B cell (primary cell): ENCODE data around the gene KIAA0232. TPM values are rescaled to one million over a fixed set of nuclear protein-coding genes. Genes with fewer than 3 reads are reported as not detected.

Source experiments
- ATAC-seq: fragments of 200-7000 bp; cut with Tn5 transposase; one replicate; pipeline ENCODE4 v1.10.0; 2021; ENCODE audit warnings: low read depth, mild to moderate bottlenecking, moderate number of reproducible peaks, moderate library complexity
- CTCF ChIA-PET: fragments of 350-600 bp; sonication (Branson Sonifier 250); formaldehyde crosslinking; loops from one replicate; lab custom pipeline; 2021; ENCODE audit warnings: antibody characterized with exemption, inconsistent platforms; lab: Charles Lee
- POLR2A ChIA-PET: fragments of 350-600 bp; sonication (Branson Sonifier 250); formaldehyde crosslinking; loops from one replicate; lab custom pipeline; 2021; ENCODE audit warnings: antibody characterized with exemption; lab: Charles Lee
- DNase-seq: peaks from one replicate; pipeline ENCODE4 v3.0.0; 2013
- H2AFZ ChIP-seq: 2 replicates; pipeline ENCODE4 v1.6.1; 2012; ENCODE audit warnings: mild to moderate bottlenecking, low read depth, low read length; ENCODE audit not compliant: insufficient read depth, poor library complexity, severe bottlenecking
- H3K27ac ChIP-seq, 2 donors: 1 replicate in 1 of 2; 2 replicates in 1 of 2; pipeline ENCODE4 v1.5.1; 2012 to 2013; ENCODE audit warnings: low read length in 2 of 2, mild to moderate bottlenecking in 2 of 2, moderate library complexity in 1 of 2
- H3K27me3 ChIP-seq, 4 experiments: fragments of 200-600 bp in 1 of 4; sonication (generic) in 1 of 4; replicated peaks in 1 of 4; 1 replicate in 2 of 4; 2 replicates in 2 of 4; pipeline versions ENCODE4 v1.6.1 to v1.7.0; 2013 to 2016; ENCODE audit warnings: low read length in 3 of 4, mild to moderate bottlenecking in 2 of 4, mixed read lengths in 1 of 4, moderate library complexity in 1 of 4; ENCODE audit not compliant: insufficient read depth in 4 of 4, control insufficient read depth in 3 of 4; ENCODE audit errors: control extremely low read depth in 1 of 4
- H3K36me3 ChIP-seq, 2 experiments: replicated peaks in 1 of 2; 1 replicate in 1 of 2; 2 replicates in 1 of 2; pipeline versions ENCODE4 v1.6.1 to v1.7.1; 2013; ENCODE audit warnings: low read length in 1 of 2; ENCODE audit not compliant: insufficient read depth in 2 of 2, control insufficient read depth in 1 of 2; ENCODE audit errors: control extremely low read depth in 1 of 2, extremely low read depth in 1 of 2
- H3K4me1 ChIP-seq, 2 donors: fragments of 200-600 bp in 1 of 2; sonication (generic) in 1 of 2; 1 replicate in 1 of 2; 2 replicates in 1 of 2; pipeline versions ENCODE4 v1.5.1 to v1.6.1; 2013 to 2017; ENCODE audit warnings: low read length in 2 of 2; ENCODE audit not compliant: control insufficient read depth in 2 of 2, insufficient read depth in 2 of 2
- H3K4me2 ChIP-seq: replicated peaks from 2 replicates; pipeline ENCODE3; 2012; ENCODE audit warnings: mild to moderate bottlenecking, low read depth, low read length; ENCODE audit not compliant: poor library complexity, severe bottlenecking
- H3K4me3 ChIP-seq, 5 experiments: fragments of 200-600 bp in 1 of 5; sonication (generic) in 1 of 5; 1 replicate in 3 of 5; 2 replicates in 2 of 5; pipeline versions ENCODE4 v1.5.1 to v1.7.0; 2011 to 2016; ENCODE audit warnings: low read length in 4 of 5, mild to moderate bottlenecking in 4 of 5, low read depth in 2 of 5, control low read depth in 1 of 5, moderate library complexity in 1 of 5; ENCODE audit not compliant: insufficient read depth in 1 of 5; ENCODE audit errors: control extremely low read depth in 1 of 5, extremely low read depth in 1 of 5
- H3K79me2 ChIP-seq: fragments of 200-600 bp; sonication (generic); one replicate; pipeline ENCODE4 v1.6.0; 2016; ENCODE audit warnings: low read length; ENCODE audit not compliant: control insufficient read depth, insufficient read depth
- H3K9ac ChIP-seq: fragments of 200-600 bp; sonication (generic); 2 replicates; pipeline ENCODE4 v1.6.1; 2017; ENCODE audit warnings: mild to moderate bottlenecking, low read length, moderate library complexity
- H3K9me3 ChIP-seq, 3 donors: one replicate each; pipeline versions ENCODE4 v1.6.1 to v1.7.1; 2013; ENCODE audit warnings: low read length in 2 of 3; ENCODE audit not compliant: control insufficient read depth in 2 of 3, insufficient read depth in 1 of 3; ENCODE audit errors: control extremely low read depth in 1 of 3
- H4K20me1 ChIP-seq: 2 replicates; pipeline ENCODE4 v1.6.0; 2012; ENCODE audit warnings: mild to moderate bottlenecking, low read length; ENCODE audit not compliant: insufficient read depth, control insufficient read depth, poor library complexity, severe bottlenecking
- H3K27ac Mint-ChIP-seq: one replicate; pipeline ENCODE4 v1.8.0; 2021; ENCODE audit warnings: mixed read lengths
- H3K27me3 Mint-ChIP-seq: one replicate; pipeline ENCODE4 v1.8.0; 2021; ENCODE audit warnings: mixed read lengths
- H3K4me1 Mint-ChIP-seq: one replicate; pipeline ENCODE4 v1.8.0; 2021; ENCODE audit warnings: mixed read lengths
- H3K4me3 Mint-ChIP-seq: one replicate; pipeline ENCODE4 v1.8.0; 2021; ENCODE audit warnings: mixed read lengths
- H3K9me3 Mint-ChIP-seq: one replicate; pipeline ENCODE4 v1.8.0; 2022; ENCODE audit warnings: mixed read lengths; ENCODE audit not compliant: insufficient read depth
- EZH2 ChIP-seq: IDR thresholded peaks from 2 replicates; pipeline ENCODE4 v1.6.1; 2012; ENCODE audit warnings: borderline replicate concordance, low read depth, mild to moderate bottlenecking, moderate library complexity, low read length; ENCODE audit not compliant: insufficient read depth, poor library complexity, severe bottlenecking
- WGBS: methylation state at CpG from one replicate; pipeline ENCODE4 v1.1.5; 2013; ENCODE audit warnings: missing lambda C conversion rate; ENCODE audit not compliant: insufficient coverage; 5-methylcytosine and 5-hydroxymethylcytosine counted together
- intact Hi-C: fragments of 100-400 bp; cut with micrococcal nuclease; formaldehyde crosslinking; loops from one replicate; pipeline ENCODE4 v1.10.0; 2022
- polyA plus RNA-seq: library from polyadenylated mRNA; depleted of rRNA; stranded (reverse); fragments of >200 nt; gene quantifications from 2 replicates; pipeline ENCODE4 v1.2.3, GENCODE V29; 2012
- total RNA-seq, 2 donors: library from RNA; stranded (reverse); fragments of 120-200 nt in 1 of 2; gene quantifications; 1 replicate in 1 of 2; 2 replicates in 1 of 2; pipeline versions ENCODE4 v1.2.3 to v1.2.4, GENCODE V29; 2013 to 2022
- TF ChIP-seq, protein P1 (sequence below): fragments of 200-600 bp; IDR thresholded peaks from one replicate; pipeline ENCODE4 v1.8.0; 2022; ENCODE audit warnings: antibody characterized with exemption, mild to moderate bottlenecking

KIAA0232 gene
- total and polyA plus RNA-seq, 2 donors (not counting 1 experiment from before 2014, with no cell fraction given): 2.9 to 20.8 TPM

GRCh38 chr4:6751611-6752485 is 30.7 kb upstream of the KIAA0232 start:
- Histone ChIP-seq H4K20me1 (no peaks in the 10 kb centered on the region), H3K36me3 (no peaks in the 10 kb centered on the region), H2AFZ (peak overlapping the region; percentile 54), H3K27me3 (no peaks in the 10 kb centered on the region), H3K4me3 (no peak overlapping the region), H3K9me3 (no peaks in the 10 kb centered on the region), H3K4me2 (peak overlapping the region; percentile 22), H3K4me1 (no peaks in the 10 kb centered on the region), H3K79me2 (no peaks in the 10 kb centered on the region), H3K27ac (no peak overlapping the region), H3K9ac (no peak overlapping the region)
- no peak overlapping the region for H3K27ac Mint-ChIP-seq
- ChIA-PET CTCF (no interaction called here), POLR2A (no interaction called here)
- intact Hi-C loops: no loop called here
- TF ChIP-seq, protein P1, sequence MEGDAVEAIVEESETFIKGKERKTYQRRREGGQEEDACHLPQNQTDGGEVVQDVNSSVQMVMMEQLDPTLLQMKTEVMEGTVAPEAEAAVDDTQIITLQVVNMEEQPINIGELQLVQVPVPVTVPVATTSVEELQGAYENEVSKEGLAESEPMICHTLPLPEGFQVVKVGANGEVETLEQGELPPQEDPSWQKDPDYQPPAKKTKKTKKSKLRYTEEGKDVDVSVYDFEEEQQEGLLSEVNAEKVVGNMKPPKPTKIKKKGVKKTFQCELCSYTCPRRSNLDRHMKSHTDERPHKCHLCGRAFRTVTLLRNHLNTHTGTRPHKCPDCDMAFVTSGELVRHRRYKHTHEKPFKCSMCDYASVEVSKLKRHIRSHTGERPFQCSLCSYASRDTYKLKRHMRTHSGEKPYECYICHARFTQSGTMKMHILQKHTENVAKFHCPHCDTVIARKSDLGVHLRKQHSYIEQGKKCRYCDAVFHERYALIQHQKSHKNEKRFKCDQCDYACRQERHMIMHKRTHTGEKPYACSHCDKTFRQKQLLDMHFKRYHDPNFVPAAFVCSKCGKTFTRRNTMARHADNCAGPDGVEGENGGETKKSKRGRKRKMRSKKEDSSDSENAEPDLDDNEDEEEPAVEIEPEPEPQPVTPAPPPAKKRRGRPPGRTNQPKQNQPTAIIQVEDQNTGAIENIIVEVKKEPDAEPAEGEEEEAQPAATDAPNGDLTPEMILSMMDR: no peak
- TF ChIP-seq EZH2: no peak
- H3K4me1 Mint-ChIP-seq: no peaks in the 10 kb centered on the region
- no peak for ATAC-seq
- H3K27me3 Mint-ChIP-seq: peaks cover 6% of the 10 kb centered on the region
- no peak overlapping the region for H3K4me3 Mint-ChIP-seq
- no peaks in the 10 kb centered on the region for H3K9me3 Mint-ChIP-seq
- WGBS: 57% methylated on average over 8 of the region's 18 CpGs
- DNase-seq: no peak

- H3K27me3 Mint-ChIP-seq: peaks cover 3% of the 10 kb centered on the region
- Histone ChIP-seq H3K79me2 (no peaks in the 10 kb centered on the region), H3K27me3 (no peaks in the 10 kb centered on the region), H3K36me3 (no peaks in the 10 kb centered on the region), H4K20me1 (no peaks in the 10 kb centered on the region), H3K4me3 (no peak overlapping the region), H3K27ac (no peak overlapping the region), H3K9me3 (no peaks in the 10 kb centered on the region), H2AFZ (no peak overlapping the region), H3K4me1 (no peaks in the 10 kb centered on the region), H3K4me2 (no peak overlapping the region), H3K9ac (no peak overlapping the region)
- no peak overlapping the region for H3K27ac Mint-ChIP-seq
- CTCF ChIA-PET: no interaction called here
- POLR2A ChIA-PET: no interaction called here
- no peak for DNase-seq
- 80% methylated on average over 6 of the region's 6 CpGs for WGBS
- no peak for TF ChIP-seq EZH2
- TF ChIP-seq, protein P1: no peak
- no peaks in the 10 kb centered on the region for H3K4me1 Mint-ChIP-seq
- intact Hi-C loops: no loop called here
- no peaks in the 10 kb centered on the region for H3K9me3 Mint-ChIP-seq
- no peak for ATAC-seq
- no peak overlapping the region for H3K4me3 Mint-ChIP-seq
Observed at GRCh38 chr4:6752486-6752829, 30.1 kb upstream of the KIAA0232 start.
